IPS DF 6.9 (cell line): ENCODE data around the gene HSPG2.

Source experiments
- DNase-seq: peaks from one replicate; pipeline ENCODE4 v3.0.0-alpha.2; 2013; ENCODE audit warnings: low read depth, low spot score
- H3K27ac ChIP-seq: one replicate; pipeline ENCODE4 v1.5.1; 2013; ENCODE audit warnings: low read length, control low read depth
- H3K27me3 ChIP-seq: 2 replicates; pipeline ENCODE4 v1.6.1; 2013; ENCODE audit warnings: mild to moderate bottlenecking, low read length; ENCODE audit not compliant: control insufficient read depth, insufficient read depth
- H3K36me3 ChIP-seq: 2 replicates; pipeline ENCODE4 v1.6.1; 2013; ENCODE audit warnings: low read length; ENCODE audit not compliant: control insufficient read depth, insufficient read depth
- H3K4me1 ChIP-seq: 2 replicates; pipeline ENCODE4 v1.6.1; 2013; ENCODE audit warnings: low read length; ENCODE audit not compliant: control insufficient read depth, insufficient read depth
- H3K4me3 ChIP-seq: 2 replicates; pipeline ENCODE4 v1.5.1; 2013; ENCODE audit warnings: mild to moderate bottlenecking, low read length
- H3K9me3 ChIP-seq: 2 replicates; pipeline ENCODE4 v1.6.1; 2013; ENCODE audit warnings: low read length, inconsistent platforms; ENCODE audit not compliant: control insufficient read depth, insufficient read depth
- WGBS: extraction: QIAGEN DNeasy Blood & Tissue Kit; methylation state at CpG from one replicate; pipeline ENCODE4 v1.1.7; 2013; ENCODE audit warnings: mixed read lengths, missing lambda C conversion rate; ENCODE audit not compliant: insufficient read length, insufficient coverage; 5-methylcytosine and 5-hydroxymethylcytosine counted together

Gene HSPG2

DNA sequence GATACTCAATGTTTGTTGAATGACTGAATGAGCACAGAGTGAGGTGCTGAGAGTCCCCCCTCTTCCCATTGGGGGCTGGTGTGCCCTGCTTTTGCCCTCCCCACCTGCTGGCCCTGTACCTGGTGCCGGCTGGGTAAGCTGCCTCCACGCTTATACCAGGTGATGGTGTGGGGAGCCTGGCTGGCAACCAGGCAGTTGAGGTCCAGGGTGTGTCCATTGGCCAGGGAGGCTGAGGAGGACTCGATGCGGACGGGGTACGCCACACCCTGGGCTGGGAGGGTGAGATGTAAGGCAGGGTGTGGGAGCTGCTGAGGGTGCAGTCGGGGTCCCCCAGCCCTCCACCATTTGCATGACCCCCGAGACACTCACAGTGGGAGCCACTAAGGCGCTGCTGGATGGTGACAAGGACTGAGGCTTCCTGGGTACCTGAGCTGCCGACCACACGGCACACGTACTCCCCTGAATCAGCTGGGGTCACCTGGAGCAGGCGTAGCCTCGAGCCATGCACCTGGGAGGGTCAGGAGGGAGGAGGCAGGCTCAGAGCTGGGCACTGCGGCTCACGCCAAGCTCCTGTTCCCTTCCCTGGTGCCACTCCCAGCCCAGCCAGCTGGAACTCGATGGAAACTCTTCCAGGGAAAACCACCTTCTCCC lies 88.5 kb downstream of the HSPG2 start:
- no peaks in the 10 kb centered on the region for H3K9me3 ChIP-seq
- peaks cover 58% of the 10 kb centered on the region for H3K36me3 ChIP-seq
- DNase-seq = no peak
- no CpG with 5 or more reads among the region's 17 CpGs for WGBS
- no peak overlapping the region for H3K4me3 ChIP-seq
- no peaks in the 10 kb centered on the region for H3K27me3 ChIP-seq
- H3K27ac ChIP-seq = no peak overlapping the region
- H3K4me1 ChIP-seq = no peaks in the 10 kb centered on the region; the same call in 1 of the 2 replicates

DNA sequence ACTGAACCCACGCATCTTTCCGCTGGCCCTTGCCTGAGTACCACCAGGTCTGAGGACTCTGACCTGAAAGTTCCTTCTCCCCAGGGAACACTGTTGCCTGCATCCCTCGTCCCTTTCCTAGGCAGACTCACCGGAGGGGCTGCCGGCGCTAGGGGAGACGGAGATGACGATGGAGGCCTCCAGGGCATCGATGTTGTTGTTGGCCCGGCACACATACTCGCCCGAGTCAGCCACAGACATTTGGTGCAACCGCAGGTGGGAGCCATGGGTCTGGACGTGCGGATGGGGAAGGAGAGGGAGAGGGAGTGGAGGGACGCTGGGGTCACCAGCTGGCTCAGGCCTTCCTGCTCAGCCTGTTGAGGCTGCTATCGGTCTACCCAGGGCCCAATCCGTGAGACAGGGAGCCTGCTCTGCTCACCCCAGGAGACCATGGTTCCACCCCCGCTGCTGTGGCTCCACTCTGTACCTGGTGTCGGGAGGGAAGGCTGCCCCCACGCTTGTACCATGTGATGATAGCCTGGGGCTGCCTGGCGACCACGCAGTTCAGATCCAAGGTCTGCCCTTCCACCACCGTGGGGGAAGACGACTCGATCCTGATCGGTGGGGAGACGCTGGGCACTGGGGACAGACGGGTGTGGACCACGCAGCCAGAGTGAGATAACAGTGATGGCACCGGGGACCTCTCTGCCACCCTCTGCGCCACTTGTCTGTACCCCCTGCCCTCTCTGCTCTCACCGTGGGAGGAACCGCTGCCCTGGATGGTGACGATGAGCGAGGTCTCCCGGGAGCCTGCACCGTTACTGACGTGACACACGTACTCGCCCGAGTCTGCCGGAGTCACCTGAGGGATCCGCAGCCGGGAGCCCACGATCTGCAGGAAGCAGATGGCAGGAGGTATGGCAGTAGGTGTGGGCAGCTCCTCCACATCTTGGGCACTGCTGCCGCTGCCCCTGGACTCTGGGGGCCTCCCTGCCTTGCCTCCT lies 89.6 kb downstream of the HSPG2 start:
- WGBS = no CpG with 5 or more reads among the region's 47 CpGs
- no peaks in the 10 kb centered on the region; the same call in 1 of the 2 replicates for H3K4me1 ChIP-seq
- no peaks in the 10 kb centered on the region for H3K9me3 ChIP-seq
- DNase-seq = no peak
- H3K36me3 ChIP-seq = peaks cover 61% of the 10 kb centered on the region
- no peaks in the 10 kb centered on the region for H3K27me3 ChIP-seq
- no peak overlapping the region for H3K27ac ChIP-seq
- H3K4me3 ChIP-seq = no peak overlapping the region

GRCh38 chr1:21845646-21846641 lies 91.2 kb downstream of the HSPG2 start:
- Histone ChIP-seq H3K4me3 (no peak overlapping the region), H3K27me3 (no peaks in the 10 kb centered on the region), H3K27ac (no peak overlapping the region), H3K4me1 (no peaks in the 10 kb centered on the region; the same call in 1 of the 2 replicates), H3K36me3 (peaks cover 61% of the 10 kb centered on the region), H3K9me3 (no peaks in the 10 kb centered on the region)
- WGBS = no CpG with 5 or more reads among the region's 33 CpGs
- no peak for DNase-seq

DNA sequence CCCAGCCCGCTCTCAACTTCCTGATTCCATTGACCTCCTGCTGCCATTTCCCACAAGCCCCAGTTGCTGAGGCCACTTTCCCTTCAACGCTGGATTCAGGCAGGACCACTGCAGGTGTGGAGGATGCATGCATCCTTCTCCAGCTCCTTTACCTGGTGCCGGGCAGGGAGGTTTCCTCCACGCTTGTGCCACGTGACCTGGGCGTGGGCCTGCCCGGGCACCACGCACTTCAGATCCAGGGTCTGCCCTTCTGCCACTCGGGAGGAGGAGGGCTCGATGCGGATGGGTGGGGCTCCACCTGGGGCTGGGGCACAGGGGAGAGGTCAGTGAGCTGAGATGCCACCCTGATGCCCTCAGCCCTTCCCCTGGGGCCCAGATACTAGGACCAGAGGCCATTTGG lies 93.1 kb downstream of the HSPG2 start:
- H3K27me3 ChIP-seq = no peaks in the 10 kb centered on the region
- H3K4me3 ChIP-seq = no peak overlapping the region
- no peak for DNase-seq
- WGBS = no CpG with 5 or more reads among the region's 11 CpGs
- no peaks in the 10 kb centered on the region; the same call in 1 of the 2 replicates for H3K4me1 ChIP-seq
- H3K36me3 ChIP-seq = peaks cover 62% of the 10 kb centered on the region
- no peaks in the 10 kb centered on the region for H3K9me3 ChIP-seq
- H3K27ac ChIP-seq = no peak overlapping the region

DNA sequence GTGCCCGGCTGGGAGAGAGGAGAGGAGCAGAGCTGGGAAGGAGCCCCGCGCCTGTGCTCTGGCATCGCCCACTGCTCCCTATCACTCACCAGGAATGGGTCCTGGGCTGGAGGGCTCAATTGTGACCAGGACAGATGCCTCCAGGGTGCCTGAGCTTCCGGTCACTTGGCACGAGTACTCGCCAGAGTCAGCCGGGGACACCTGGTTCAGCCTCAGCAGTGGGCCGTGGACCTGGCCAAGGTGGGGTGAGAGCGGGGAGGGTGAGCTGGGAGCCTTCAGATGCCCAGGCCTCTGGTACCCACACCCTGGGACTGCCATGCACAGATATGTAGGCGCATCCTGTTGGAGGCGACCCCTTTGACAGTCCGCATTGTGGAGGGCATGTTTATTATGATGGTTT lies 93.9 kb downstream of the HSPG2 start:
- DNase-seq = no peak
- no peak overlapping the region for H3K4me3 ChIP-seq
- no CpG with 5 or more reads among the region's 13 CpGs for WGBS
- peaks cover 66% of the 10 kb centered on the region for H3K36me3 ChIP-seq
- H3K9me3 ChIP-seq = no peaks in the 10 kb centered on the region
- H3K4me1 ChIP-seq = no peaks in the 10 kb centered on the region; the same call in 1 of the 2 replicates
- H3K27me3 ChIP-seq = no peaks in the 10 kb centered on the region
- no peak overlapping the region for H3K27ac ChIP-seq

GRCh38 chr1:21842606-21843162 lies 94.4 kb downstream of the HSPG2 start:
- Histone ChIP-seq H3K4me1 (no peaks in the 10 kb centered on the region; the same call in 1 of the 2 replicates), H3K27ac (no peak overlapping the region), H3K4me3 (no peak overlapping the region), H3K27me3 (no peaks in the 10 kb centered on the region), H3K36me3 (peaks cover 64% of the 10 kb centered on the region), H3K9me3 (no peaks in the 10 kb centered on the region)
- DNase-seq = no peak
- no CpG with 5 or more reads among the region's 15 CpGs for WGBS

- H3K27me3 ChIP-seq = no peaks in the 10 kb centered on the region
- H3K9me3 ChIP-seq = no peaks in the 10 kb centered on the region
- H3K27ac ChIP-seq = no peak overlapping the region
- H3K36me3 ChIP-seq = peaks cover 57% of the 10 kb centered on the region
- H3K4me1 ChIP-seq = no peaks in the 10 kb centered on the region; the same call in 1 of the 2 replicates
- no peak for DNase-seq
- no CpG with 5 or more reads among the region's 21 CpGs for WGBS
- no peak overlapping the region for H3K4me3 ChIP-seq
Measured at GRCh38 chr1:21841852-21842466, 95.2 kb downstream of the HSPG2 start.

DNA sequence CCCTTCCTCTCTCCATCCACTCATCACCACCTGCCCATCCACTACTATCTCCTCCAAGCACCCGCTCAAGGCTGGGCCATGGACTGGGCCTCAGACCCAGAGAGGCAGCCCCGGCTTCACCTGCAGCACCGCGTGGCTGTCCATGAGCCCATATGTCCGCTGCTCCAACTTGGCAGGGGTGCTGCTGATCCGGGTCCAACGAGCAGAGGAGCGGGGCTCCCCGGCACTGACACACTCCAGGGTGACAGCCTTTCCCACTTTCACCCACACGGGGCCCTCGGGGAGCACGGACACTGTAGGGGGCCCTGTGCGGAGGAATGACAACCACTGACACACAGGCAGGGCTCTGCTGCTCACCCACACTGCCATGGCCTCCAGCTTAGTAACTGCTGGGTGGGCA lies 96.1 kb downstream of the HSPG2 start:
- Histone ChIP-seq H3K36me3 (peaks cover 55% of the 10 kb centered on the region), H3K27me3 (no peaks in the 10 kb centered on the region), H3K4me3 (no peak overlapping the region), H3K9me3 (no peaks in the 10 kb centered on the region), H3K4me1 (no peaks in the 10 kb centered on the region; the same call in 1 of the 2 replicates), H3K27ac (no peak overlapping the region)
- no peak for DNase-seq
- no CpG with 5 or more reads among the region's 13 CpGs for WGBS

GRCh38 chr1:21839337-21840037 lies 97.6 kb downstream of the HSPG2 start:
- Histone ChIP-seq H3K9me3 (no peaks in the 10 kb centered on the region), H3K36me3 (peaks cover 60% of the 10 kb centered on the region), H3K27ac (no peak overlapping the region), H3K4me1 (no peaks in the 10 kb centered on the region; the same call in 1 of the 2 replicates), H3K27me3 (no peaks in the 10 kb centered on the region), H3K4me3 (no peak overlapping the region)
- DNase-seq = no peak
- WGBS = no CpG with 5 or more reads among the region's 19 CpGs
